Measurements from ENCODE around the gene ELL2.

DNA sequence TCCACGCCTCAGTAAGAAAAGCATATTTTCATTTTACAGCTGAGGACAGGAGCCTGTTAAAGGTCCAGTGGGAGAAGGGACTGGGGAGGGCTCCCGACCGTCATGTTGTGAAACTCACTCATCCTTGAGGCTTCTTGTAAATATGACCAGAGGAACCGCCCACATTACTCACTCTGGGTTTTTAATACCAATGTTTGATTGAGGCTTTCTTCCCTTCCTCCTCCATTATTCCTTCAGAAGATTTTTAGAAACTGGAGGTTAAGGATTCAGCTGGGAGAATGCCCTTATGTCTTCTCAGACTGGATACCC is 77.7 kb downstream of the ELL2 start:
- TF ChIP-seq, protein P1, sequence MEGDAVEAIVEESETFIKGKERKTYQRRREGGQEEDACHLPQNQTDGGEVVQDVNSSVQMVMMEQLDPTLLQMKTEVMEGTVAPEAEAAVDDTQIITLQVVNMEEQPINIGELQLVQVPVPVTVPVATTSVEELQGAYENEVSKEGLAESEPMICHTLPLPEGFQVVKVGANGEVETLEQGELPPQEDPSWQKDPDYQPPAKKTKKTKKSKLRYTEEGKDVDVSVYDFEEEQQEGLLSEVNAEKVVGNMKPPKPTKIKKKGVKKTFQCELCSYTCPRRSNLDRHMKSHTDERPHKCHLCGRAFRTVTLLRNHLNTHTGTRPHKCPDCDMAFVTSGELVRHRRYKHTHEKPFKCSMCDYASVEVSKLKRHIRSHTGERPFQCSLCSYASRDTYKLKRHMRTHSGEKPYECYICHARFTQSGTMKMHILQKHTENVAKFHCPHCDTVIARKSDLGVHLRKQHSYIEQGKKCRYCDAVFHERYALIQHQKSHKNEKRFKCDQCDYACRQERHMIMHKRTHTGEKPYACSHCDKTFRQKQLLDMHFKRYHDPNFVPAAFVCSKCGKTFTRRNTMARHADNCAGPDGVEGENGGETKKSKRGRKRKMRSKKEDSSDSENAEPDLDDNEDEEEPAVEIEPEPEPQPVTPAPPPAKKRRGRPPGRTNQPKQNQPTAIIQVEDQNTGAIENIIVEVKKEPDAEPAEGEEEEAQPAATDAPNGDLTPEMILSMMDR (conservative IDR thresholded peaks at IDR 0.05 in 1 of 2, IDR thresholded peaks at IDR 0.05 in 1 of 2; ENCODE audit: low read depth in 1 of 2, low read length in 2 of 2), result no peak
- no peak for TF ChIP-seq EZH2 (IDR thresholded peaks at IDR 0.05; ENCODE audit: low read length, missing control alignments)

All from fibroblast of lung (primary cell).